WERI-Rb-1 (cell line): ENCODE measurements around the gene DFFB.

Experiments
- DNase-seq: peaks from one replicate; pipeline ENCODE4 v3.0.0-alpha.2; 2020
- H3K27ac ChIP-seq: fragments of 250-450 bp; sonication (Bioruptor Pico); 2 replicates; pipeline ENCODE4 v1.5.1; 2020; ENCODE audit warnings: mild to moderate bottlenecking, moderate library complexity
- H3K27me3 ChIP-seq: fragments of 250-450 bp; sonication (Bioruptor Pico); 2 replicates; pipeline ENCODE4 v1.5.1; 2021; ENCODE audit warnings: mild to moderate bottlenecking, low read depth, moderate library complexity; ENCODE audit not compliant: insufficient read depth, severe bottlenecking
- H3K36me3 ChIP-seq: fragments of 250-450 bp; sonication (Bioruptor Pico); 2 replicates; pipeline ENCODE4 v1.5.1; 2020; ENCODE audit warnings: mild to moderate bottlenecking, moderate library complexity
- H3K4me3 ChIP-seq: 2 replicates; pipeline ENCODE4 v1.5.1; 2011; ENCODE audit warnings: low read depth, mild to moderate bottlenecking, control low read depth, low read length
- H3K9me3 ChIP-seq: fragments of 250-450 bp; sonication (Bioruptor Pico); 2 replicates; pipeline ENCODE4 v1.5.1; 2021; ENCODE audit warnings: mild to moderate bottlenecking, moderate library complexity; ENCODE audit not compliant: severe bottlenecking
- CTCF ChIP-seq: IDR thresholded peaks from 2 replicates; pipeline ENCODE4 v1.5.1; 2011; ENCODE audit warnings: low read depth, mild to moderate bottlenecking, control low read depth, inconsistent platforms, low read length

DFFB gene

GRCh38 chr1:3908886-3909517 is 51.7 kb downstream of the DFFB start:
- no peaks in the 10 kb centered on the region for H3K36me3 ChIP-seq
- H3K27me3 ChIP-seq = no peaks in the 10 kb centered on the region
- no peak for DNase-seq
- no peak overlapping the region for H3K27ac ChIP-seq
- no peak overlapping the region for H3K4me3 ChIP-seq
- H3K9me3 ChIP-seq = peaks cover 1% of the 10 kb centered on the region
- TF ChIP-seq CTCF = no peak

GRCh38 chr1:3909615-3910014 is 52.3 kb downstream of the DFFB start:
- no peak for TF ChIP-seq CTCF
- no peak overlapping the region for H3K27ac ChIP-seq
- H3K36me3 ChIP-seq = no peaks in the 10 kb centered on the region
- no peak overlapping the region for H3K4me3 ChIP-seq
- H3K9me3 ChIP-seq = peaks cover 3% of the 10 kb centered on the region
- no peaks in the 10 kb centered on the region for H3K27me3 ChIP-seq
- DNase-seq = no peak

GRCh38 chr1:3910049-3910731 is 52.9 kb downstream of the DFFB start:
- H3K27ac ChIP-seq = no peak overlapping the region
- peaks cover 3% of the 10 kb centered on the region for H3K9me3 ChIP-seq
- H3K4me3 ChIP-seq = no peak overlapping the region
- no peak for TF ChIP-seq CTCF
- DNase-seq = no peak
- no peaks in the 10 kb centered on the region for H3K27me3 ChIP-seq
- H3K36me3 ChIP-seq = no peaks in the 10 kb centered on the region

GRCh38 chr1:3910857-3911845 is 53.9 kb downstream of the DFFB start:
- peak; percentile 94 for DNase-seq
- Histone ChIP-seq H3K27me3 (no peaks in the 10 kb centered on the region), H3K4me3 (peak overlapping the region; percentile 30), H3K27ac (peak overlapping the region; percentile 71), H3K9me3 (peaks cover 3% of the 10 kb centered on the region), H3K36me3 (no peaks in the 10 kb centered on the region)
- peak; percentile 89 for TF ChIP-seq CTCF

- no peak for DNase-seq
- no peaks in the 10 kb centered on the region for H3K27me3 ChIP-seq
- H3K27ac ChIP-seq = peak overlapping the region; percentile 71
- no peaks in the 10 kb centered on the region for H3K36me3 ChIP-seq
- H3K9me3 ChIP-seq = peaks cover 3% of the 10 kb centered on the region
- TF ChIP-seq CTCF = no peak
- H3K4me3 ChIP-seq = no peak overlapping the region
Measured at GRCh38 chr1:3911981-3912808, 54.9 kb downstream of the DFFB start.
